AG04449 (cell line): ENCODE results near the gene MARVELD1.

Experiments
- CTCF ChIA-PET: fragments of 350-600 bp; formaldehyde crosslinking; extraction: SDS; loops from one replicate; lab custom pipeline; 2021; ENCODE audit warnings: antibody characterized with exemption; lab: Yijun Ruan, JAX
- POLR2A ChIA-PET: fragments of 400-600, 350-600 bp; formaldehyde crosslinking; extraction: SDS; loops from one replicate; lab custom pipeline; 2020; ENCODE audit warnings: antibody characterized with exemption, inconsistent platforms; lab: Yijun Ruan, JAX
- DNase-seq: peaks from one replicate; pipeline ENCODE4 v3.0.0-alpha.2; 2010; ENCODE audit warnings: low read depth, low spot score
- H3K4me3 ChIP-seq: 2 replicates; pipeline ENCODE4 v1.5.1; 2011; ENCODE audit warnings: low read depth, mild to moderate bottlenecking, control low read depth, low read length
- CTCF ChIP-seq: IDR thresholded peaks from one replicate; pipeline ENCODE4 v1.5.1; 2011; ENCODE audit warnings: mild to moderate bottlenecking, moderate library complexity, low read length, control low read depth, inconsistent platforms; ENCODE audit not compliant: insufficient read depth; ENCODE audit errors: missing control alignments

MARVELD1 gene

DNA sequence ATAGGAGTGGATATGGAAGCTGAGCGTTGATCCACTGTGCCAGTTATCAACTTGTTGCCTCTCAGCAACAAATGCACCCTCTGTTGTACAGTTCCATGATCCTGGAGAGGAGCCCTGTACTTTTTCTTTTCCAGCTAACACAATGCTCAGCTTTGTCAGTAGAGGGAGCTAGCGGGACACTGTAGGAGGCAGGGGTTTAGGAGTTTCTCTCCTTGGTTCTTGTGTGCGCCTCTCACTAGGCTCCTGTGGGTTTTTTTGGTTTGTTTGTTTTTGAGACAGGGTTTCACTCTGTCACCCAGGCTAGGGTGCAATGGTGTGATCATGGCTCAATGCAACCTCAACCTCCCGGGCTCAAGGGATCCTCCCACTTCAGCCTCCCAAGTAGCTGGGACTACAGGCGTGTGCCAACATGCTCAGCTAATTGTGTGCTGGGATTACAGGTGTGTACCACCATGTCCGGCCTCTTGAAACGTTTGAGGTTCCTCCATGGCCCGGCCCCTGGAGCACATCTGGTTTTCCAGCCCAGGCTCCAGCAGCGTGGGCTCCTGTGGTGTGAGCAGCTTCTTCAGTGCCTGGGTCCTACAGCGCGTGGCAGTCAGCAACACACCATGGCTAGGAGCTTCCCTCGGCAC, 12.0 kb upstream of the MARVELD1 start:
- no peak for DNase-seq
- peak; percentile 86 for TF ChIP-seq CTCF
- POLR2A ChIA-PET, result interaction anchor here (0.7 to 1.5 kb wide), 3 partner anchors 22 to 35 kb away, joined by 3 to 4 read pairs (median 3); partner anchors contain the start of gene ZFYVE27
- CTCF ChIA-PET, result interaction anchor here (0.7 to 21.1 kb wide), 19 partner anchors 12 to 619 kb away, joined by 3 to 664 read pairs (median 4); partner anchors contain the start of genes AVPI1, MARVELD1 and ZFYVE27
- H3K4me3 ChIP-seq, result no peak overlapping the region

GRCh38 chr10:97703398-97704067, 10.0 kb upstream of the MARVELD1 start:
- no peak for DNase-seq
- TF ChIP-seq CTCF, result no peak
- CTCF ChIA-PET, result interaction anchor here (1.1 to 21.1 kb wide), 7 partner anchors 10 to 39 kb away, joined by 3 to 664 read pairs (median 95); partner anchors contain the start of genes AVPI1, MARVELD1 and ZFYVE27
- no peak overlapping the region for H3K4me3 ChIP-seq
- POLR2A ChIA-PET, result interaction anchor here (1.3 kb wide), 1 partner anchor 16 kb away, joined by 3 read pairs; the partner anchor contains the start of gene AVPI1

GRCh38 chr10:97704341-97704740, 9.2 kb upstream of the MARVELD1 start:
- TF ChIP-seq CTCF, result no peak
- DNase-seq, result no peak
- no peak overlapping the region for H3K4me3 ChIP-seq
- ChIA-PET CTCF (interaction anchor here (1.1 to 21.1 kb wide), 5 partner anchors 10 to 29 kb away, joined by 3 to 664 read pairs (median 147); partner anchors contain the start of genes AVPI1, MARVELD1 and ZFYVE27), POLR2A (interaction anchor here (0.9 kb wide), 1 partner anchor 9 kb away, joined by 3 read pairs; the partner anchor contains the start of gene MARVELD1)

GRCh38 chr10:97705006-97705670, 8.4 kb upstream of the MARVELD1 start:
- POLR2A ChIA-PET, result interaction anchor here (0.9 kb wide), 1 partner anchor 8 kb away, joined by 3 read pairs; the partner anchor contains the start of gene MARVELD1
- CTCF ChIA-PET, result interaction anchor here (1.0 to 21.1 kb wide), 6 partner anchors 7 to 30 kb away, joined by 3 to 664 read pairs (median 121); partner anchors contain the start of genes AVPI1, MARVELD1 and ZFYVE27
- no peak for TF ChIP-seq CTCF
- DNase-seq, result no peak
- no peak overlapping the region for H3K4me3 ChIP-seq

DNA sequence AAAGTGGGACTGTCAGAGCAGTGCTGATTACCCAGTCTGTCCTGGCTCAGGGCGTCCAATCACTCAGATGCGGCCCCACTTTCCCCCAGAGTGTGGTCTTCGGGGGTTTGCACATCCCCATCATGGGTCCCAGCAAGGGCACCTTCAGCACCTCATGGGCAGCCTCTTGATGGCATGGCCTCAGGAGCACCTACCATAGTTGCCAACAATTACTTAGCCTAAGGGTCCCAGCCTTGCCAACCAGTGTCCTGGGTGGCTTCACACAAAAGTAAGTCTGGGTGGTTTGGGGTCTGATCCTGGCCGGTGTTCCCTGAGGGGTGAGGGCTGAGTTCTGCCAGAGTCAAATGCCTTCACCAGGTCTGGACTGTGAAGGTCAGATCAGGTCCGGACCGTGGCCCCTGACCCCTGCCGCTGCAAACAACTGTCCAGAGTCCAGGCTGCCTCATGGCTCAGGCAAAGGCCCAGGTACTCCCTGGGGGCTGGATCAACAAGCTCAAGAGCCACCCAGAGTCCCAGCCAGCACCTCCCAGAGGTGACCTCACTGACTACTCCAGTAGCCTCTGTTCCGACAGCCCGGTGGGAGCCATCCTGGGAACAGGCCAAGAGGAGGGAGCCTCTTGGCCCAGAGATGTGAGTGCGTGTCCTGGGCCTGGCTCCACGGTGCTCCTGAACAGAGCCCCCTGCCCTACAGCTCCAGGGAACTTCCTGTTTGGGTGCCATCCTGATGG, 6.2 kb upstream of the MARVELD1 start:
- no peak for DNase-seq
- no peak overlapping the region for H3K4me3 ChIP-seq
- no peak for TF ChIP-seq CTCF
- POLR2A ChIA-PET, result no interaction called here
- CTCF ChIA-PET, result interaction anchor here (4.2 to 21.1 kb wide), 5 partner anchors 12 to 29 kb away, joined by 37 to 664 read pairs (median 117); partner anchors contain the start of genes AVPI1 and ZFYVE27
